ES-I3 (cell line): Measurements from ENCODE around the gene FAM83B.
"Not testable (repeated sequence)": the region's sequence is repeated elsewhere in the genome, so short reads cannot be mapped to it uniquely, and the experiment has no call there.

ENCODE experiments used
- H3K36me3 ChIP-seq: 2 replicates; pipeline ENCODE4 v1.6.1; 2013; ENCODE audit warnings: mild to moderate bottlenecking, low read length, control low read depth, moderate library complexity; ENCODE audit not compliant: insufficient read depth
- H3K4me1 ChIP-seq: 2 replicates; pipeline ENCODE4 v1.6.1; 2013; ENCODE audit warnings: mild to moderate bottlenecking, control low read depth, low read length; ENCODE audit not compliant: insufficient read depth
- H3K9ac ChIP-seq: 2 replicates; pipeline ENCODE4 v1.6.1; 2013; ENCODE audit warnings: low read depth, mild to moderate bottlenecking, low read length, moderate library complexity
- H3K9me3 ChIP-seq: 2 replicates; pipeline ENCODE4 v1.6.1; 2013; ENCODE audit warnings: mild to moderate bottlenecking, low read length, moderate library complexity; ENCODE audit not compliant: control insufficient read depth, insufficient read depth

FAM83B gene

GRCh38 chr6:54846243-54846856, at the start of gene FAM83B:
Gene FAM83B (plus strand): TSS chr6:54846771. CDS start chr6:54870247, 23,476 bp downstream.
- peaks cover 5% of the 10 kb centered on the region; the same call in 1 of the 2 replicates for H3K4me1 ChIP-seq
- H3K9me3 ChIP-seq: no peaks in the 10 kb centered on the region
- H3K9ac ChIP-seq: peak within 1 kb of the TSS; percentile 99
- no peaks in the 10 kb centered on the region for H3K36me3 ChIP-seq

GRCh38 chr6:54796918-54797317, 49.7 kb upstream of the FAM83B start:
- not testable (repeated sequence) for H3K9me3 ChIP-seq, H3K36me3 ChIP-seq, H3K9ac ChIP-seq, H3K4me1 ChIP-seq

GRCh38 chr6:54800050-54800600, 46.4 kb upstream of the FAM83B start:
- Histone ChIP-seq H3K4me1 (peaks cover 8% of the 10 kb centered on the region), H3K9ac (no peak overlapping the region), H3K36me3 (no peaks in the 10 kb centered on the region), H3K9me3 (peaks cover 5% of the 10 kb centered on the region)

- peaks cover 2% of the 10 kb centered on the region; the same call in 1 of the 2 replicates for H3K9me3 ChIP-seq
- no peak overlapping the region for H3K9ac ChIP-seq
- peaks cover 8% of the 10 kb centered on the region for H3K4me1 ChIP-seq
- H3K36me3 ChIP-seq: no peaks in the 10 kb centered on the region
Measured at GRCh38 chr6:54801244-54801643, 45.3 kb upstream of the FAM83B start.

GRCh38 chr6:54801669-54802068, 44.9 kb upstream of the FAM83B start:
- no peaks in the 10 kb centered on the region for H3K9me3 ChIP-seq
- peaks cover 8% of the 10 kb centered on the region for H3K4me1 ChIP-seq
- no peaks in the 10 kb centered on the region for H3K36me3 ChIP-seq
- no peak overlapping the region for H3K9ac ChIP-seq

GRCh38 chr6:54802775-54803634, 43.6 kb upstream of the FAM83B start:
- Histone ChIP-seq H3K9ac (no peak overlapping the region), H3K4me1 (peaks cover 8% of the 10 kb centered on the region), H3K9me3 (no peaks in the 10 kb centered on the region), H3K36me3 (no peaks in the 10 kb centered on the region)

- Histone ChIP-seq H3K36me3 (no peaks in the 10 kb centered on the region), H3K9me3 (no peaks in the 10 kb centered on the region), H3K9ac (no peak overlapping the region), H3K4me1 (peaks cover 8% of the 10 kb centered on the region)
Measured at GRCh38 chr6:54805077-54805476, 41.5 kb upstream of the FAM83B start.

GRCh38 chr6:54810147-54810546, 36.4 kb upstream of the FAM83B start:
- H3K4me1 ChIP-seq: no peaks in the 10 kb centered on the region; the same call in 1 of the 2 replicates
- no peaks in the 10 kb centered on the region; the same call in 1 of the 2 replicates for H3K9me3 ChIP-seq
- H3K9ac ChIP-seq: no peak overlapping the region
- H3K36me3 ChIP-seq: no peaks in the 10 kb centered on the region

GRCh38 chr6:54813892-54814291, 32.7 kb upstream of the FAM83B start:
- Histone ChIP-seq H3K9me3 (no peaks in the 10 kb centered on the region; the same call in 1 of the 2 replicates), H3K36me3 (no peaks in the 10 kb centered on the region), H3K9ac (no peak overlapping the region), H3K4me1 (no peaks in the 10 kb centered on the region)

GRCh38 chr6:54817236-54817635, 29.3 kb upstream of the FAM83B start:
- Histone ChIP-seq H3K36me3 (no peaks in the 10 kb centered on the region), H3K4me1 (no peaks in the 10 kb centered on the region), H3K9me3 (no peaks in the 10 kb centered on the region; the same call in 1 of the 2 replicates), H3K9ac (no peak overlapping the region)

- H3K9ac ChIP-seq: no peak overlapping the region
- H3K9me3 ChIP-seq: no peaks in the 10 kb centered on the region
- H3K4me1 ChIP-seq: no peaks in the 10 kb centered on the region
- no peaks in the 10 kb centered on the region for H3K36me3 ChIP-seq
Measured at GRCh38 chr6:54817834-54818233, 28.7 kb upstream of the FAM83B start.

- not testable (repeated sequence) for H3K4me1 ChIP-seq, H3K9me3 ChIP-seq, H3K36me3 ChIP-seq, H3K9ac ChIP-seq
Measured at GRCh38 chr6:54824225-54824624, 22.3 kb upstream of the FAM83B start.

- Histone ChIP-seq H3K4me1 (no peaks in the 10 kb centered on the region), H3K9ac (no peak overlapping the region), H3K9me3 (no peaks in the 10 kb centered on the region), H3K36me3 (no peaks in the 10 kb centered on the region)
Measured at GRCh38 chr6:54827010-54827409, 19.6 kb upstream of the FAM83B start.

- H3K9me3 ChIP-seq: no peaks in the 10 kb centered on the region
- H3K9ac ChIP-seq: no peak overlapping the region
- H3K36me3 ChIP-seq: no peaks in the 10 kb centered on the region
- H3K4me1 ChIP-seq: no peaks in the 10 kb centered on the region
Measured at GRCh38 chr6:54830216-54830615, 16.4 kb upstream of the FAM83B start.

- H3K36me3 ChIP-seq: no peaks in the 10 kb centered on the region
- no peak overlapping the region for H3K9ac ChIP-seq
- H3K9me3 ChIP-seq: no peaks in the 10 kb centered on the region
- no peaks in the 10 kb centered on the region for H3K4me1 ChIP-seq
Measured at GRCh38 chr6:54835176-54835575, 11.4 kb upstream of the FAM83B start.
